Adrenal gland (tissue), 5 donors: Measurements from ENCODE around the gene PUM2.

ENCODE experiments used
- POLR2A ChIP-seq, 2 donors: fragments of 450-650 bp; IDR thresholded peaks; one replicate each; pipeline ENCODE4 v1.6.1; 2017; ENCODE audit warnings: antibody characterized with exemption in 2 of 2, mild to moderate bottlenecking in 2 of 2, moderate library complexity in 1 of 2
- TF ChIP-seq, protein P1 (sequence below), 6 experiments: fragments of 450-650 bp in 4 of 6; fragments of 200-600 bp in 2 of 6; sonication (generic) in 1 of 6; IDR thresholded peaks; 1 replicate in 5 of 6; 2 replicates in 1 of 6; pipeline versions ENCODE4 v1.5.1 to v1.8.0; 2016 to 2021; ENCODE audit warnings: antibody characterized with exemption in 6 of 6, mild to moderate bottlenecking in 2 of 6, moderate library complexity in 1 of 6
- donor health status: DM: no; HTN: no; CAD: no.

DNA sequence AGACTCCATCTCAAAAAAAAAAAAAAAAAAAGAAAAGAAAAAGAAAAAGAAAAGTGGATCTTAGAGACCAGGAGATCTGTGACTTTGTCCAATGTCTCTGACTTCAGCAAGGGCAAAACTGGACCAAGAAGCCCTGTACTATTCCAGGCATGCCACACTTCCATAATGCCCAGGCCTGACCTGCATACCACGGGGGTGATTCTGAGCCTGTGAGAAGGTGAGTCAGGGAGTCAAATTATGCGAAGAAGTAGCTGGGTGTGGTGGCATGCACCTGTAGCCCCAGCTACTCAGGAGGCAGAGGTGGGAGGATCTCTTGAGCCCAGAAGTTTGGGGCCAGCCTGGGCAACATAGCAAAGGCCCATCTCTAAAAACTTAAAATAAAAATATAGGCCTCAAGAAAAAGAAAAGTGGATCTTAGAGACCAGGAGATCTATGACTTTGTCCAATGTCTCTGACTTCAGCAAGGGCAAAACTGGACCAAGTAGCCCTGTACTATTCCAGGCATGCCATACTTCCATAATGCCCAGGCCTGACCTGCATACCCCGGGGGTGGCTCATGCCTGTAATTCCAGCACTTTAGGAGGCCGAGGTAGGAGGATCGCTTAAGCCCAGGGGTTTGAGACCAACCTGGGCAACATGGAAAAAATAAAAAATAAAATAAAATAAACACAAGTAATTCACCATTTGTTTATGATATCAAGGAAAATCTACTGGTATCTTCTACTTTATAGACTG lies 12.2 kb upstream of the PUM2 start:
- no peak for TF ChIP-seq POLR2A (IDR thresholded peaks at IDR 0.05)
- TF ChIP-seq, protein P1, sequence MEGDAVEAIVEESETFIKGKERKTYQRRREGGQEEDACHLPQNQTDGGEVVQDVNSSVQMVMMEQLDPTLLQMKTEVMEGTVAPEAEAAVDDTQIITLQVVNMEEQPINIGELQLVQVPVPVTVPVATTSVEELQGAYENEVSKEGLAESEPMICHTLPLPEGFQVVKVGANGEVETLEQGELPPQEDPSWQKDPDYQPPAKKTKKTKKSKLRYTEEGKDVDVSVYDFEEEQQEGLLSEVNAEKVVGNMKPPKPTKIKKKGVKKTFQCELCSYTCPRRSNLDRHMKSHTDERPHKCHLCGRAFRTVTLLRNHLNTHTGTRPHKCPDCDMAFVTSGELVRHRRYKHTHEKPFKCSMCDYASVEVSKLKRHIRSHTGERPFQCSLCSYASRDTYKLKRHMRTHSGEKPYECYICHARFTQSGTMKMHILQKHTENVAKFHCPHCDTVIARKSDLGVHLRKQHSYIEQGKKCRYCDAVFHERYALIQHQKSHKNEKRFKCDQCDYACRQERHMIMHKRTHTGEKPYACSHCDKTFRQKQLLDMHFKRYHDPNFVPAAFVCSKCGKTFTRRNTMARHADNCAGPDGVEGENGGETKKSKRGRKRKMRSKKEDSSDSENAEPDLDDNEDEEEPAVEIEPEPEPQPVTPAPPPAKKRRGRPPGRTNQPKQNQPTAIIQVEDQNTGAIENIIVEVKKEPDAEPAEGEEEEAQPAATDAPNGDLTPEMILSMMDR (IDR thresholded peaks at IDR 0.05): no peak
